H1 (cell line): ENCODE data around the gene DBH. TPM values are rescaled to one million over a fixed set of nuclear protein-coding genes. Genes with fewer than 3 reads are reported as not detected.

Experiments used
- CTCF ChIA-PET: fragments of 300-600 bp; sonication (Branson Sonifier 250); formaldehyde crosslinking; loops from one replicate; lab custom pipeline; 2021; ENCODE audit not compliant: partially characterized antibody; lab: Charles Lee
- POLR2A ChIA-PET: fragments of 300-600 bp; sonication (Branson Sonifier 250); formaldehyde crosslinking; loops from one replicate; lab custom pipeline; 2021; ENCODE audit warnings: inconsistent platforms; ENCODE audit not compliant: partially characterized antibody; lab: Charles Lee
- DNase-seq, 2 experiments: peaks; one replicate each; pipeline versions ENCODE4 v3.0.0 to v3.0.0-alpha.2; 2010 to 2022; ENCODE audit warnings: low spot score in 2 of 2, low read depth in 1 of 2, mixed read lengths in 1 of 2
- FAIRE-seq: peaks from 2 replicates; lab custom pipeline; 2011; peaks lifted over from hg19 to GRCh38; lab: Jason Lieb, UNC
- H2AFZ ChIP-seq: 2 replicates; pipeline ENCODE4 v1.8.1; 2012; ENCODE audit warnings: low read length, inconsistent platforms
- H2AK5ac ChIP-seq: 2 replicates; pipeline ENCODE4 v1.6.1; 2013; ENCODE audit warnings: low read depth, low read length
- H2BK120ac ChIP-seq: replicated peaks from 2 replicates; pipeline ENCODE3; 2013; ENCODE audit warnings: low read depth, low read length, inconsistent platforms
- H2BK12ac ChIP-seq: 2 replicates; pipeline ENCODE4 v1.6.1; 2013; ENCODE audit warnings: low read depth, low read length
- H2BK15ac ChIP-seq: 2 replicates; pipeline ENCODE4 v1.6.1; 2013; ENCODE audit warnings: low read length
- H2BK20ac ChIP-seq: 2 replicates; pipeline ENCODE4 v1.6.1; 2013; ENCODE audit warnings: low read length
- H2BK5ac ChIP-seq: 2 replicates; pipeline ENCODE4 v1.6.1; 2013; ENCODE audit warnings: low read depth, low read length
- H3K14ac ChIP-seq: 2 replicates; pipeline ENCODE4 v1.6.1; 2013; ENCODE audit warnings: inconsistent platforms; ENCODE audit not compliant: insufficient read length
- H3K18ac ChIP-seq: 2 replicates; pipeline ENCODE4 v1.6.1; 2013; ENCODE audit warnings: low read length; ENCODE audit errors: extremely low read depth
- H3K23ac ChIP-seq: 2 replicates; pipeline ENCODE4 v1.6.1; 2013; ENCODE audit warnings: inconsistent platforms; ENCODE audit not compliant: insufficient read length
- H3K23me2 ChIP-seq: 2 replicates; pipeline ENCODE4 v1.6.1; 2013; ENCODE audit warnings: low read depth, low read length
- H3K27ac ChIP-seq: 2 replicates; pipeline ENCODE4 v1.6.1; 2011; ENCODE audit warnings: low read depth, low read length, inconsistent platforms
- H3K27me3 ChIP-seq, 4 experiments: replicated peaks in 1 of 4; 1 replicate in 1 of 4; 2 replicates in 3 of 4; pipeline versions ENCODE4 v1.6.1 to v1.8.1; 2011 to 2013; ENCODE audit warnings: low read length in 3 of 4, mild to moderate bottlenecking in 3 of 4, inconsistent platforms in 2 of 4, mixed read lengths in 2 of 4, moderate library complexity in 1 of 4; ENCODE audit not compliant: control insufficient read depth in 3 of 4, insufficient read depth in 3 of 4; ENCODE audit errors: extremely low read depth in 1 of 4
- H3K36me3 ChIP-seq, 4 experiments: 2 replicates each; pipeline versions ENCODE4 v1.6.1 to v1.8.1; 2011 to 2013; ENCODE audit warnings: mild to moderate bottlenecking in 4 of 4, low read length in 3 of 4, moderate library complexity in 2 of 4, control low read depth in 1 of 4, inconsistent platforms in 1 of 4; ENCODE audit not compliant: insufficient read depth in 4 of 4, control insufficient read depth in 2 of 4
- H3K4ac ChIP-seq: replicated peaks from 2 replicates; pipeline ENCODE3; 2013; ENCODE audit warnings: low read length, low read depth, mixed read lengths, inconsistent platforms; ENCODE audit not compliant: insufficient read length
- H3K4me1 ChIP-seq, 4 experiments: replicated peaks in 1 of 4; 1 replicate in 1 of 4; 2 replicates in 3 of 4; pipeline versions ENCODE4 v1.6.1 to v1.8.1; 2011 to 2013; ENCODE audit warnings: low read length in 3 of 4, inconsistent platforms in 2 of 4, mixed read lengths in 1 of 4; ENCODE audit not compliant: insufficient read depth in 4 of 4, control insufficient read depth in 3 of 4
- H3K4me2 ChIP-seq, 2 experiments: 2 replicates each; pipeline versions ENCODE4 v1.6.1 to v1.8.1; 2011 to 2013; ENCODE audit warnings: low read depth in 2 of 2, low read length in 2 of 2, control low read depth in 1 of 2, inconsistent platforms in 1 of 2, mild to moderate bottlenecking in 1 of 2; ENCODE audit not compliant: insufficient read depth in 1 of 2
- H3K4me3 ChIP-seq, 4 experiments: fragments of 200-600, 300-600 bp in 1 of 4; sonication (generic), shearing (Covaris generic), sonication (Bioruptor Twin) in 1 of 4; 2 replicates each; pipeline versions ENCODE4 v1.5.1 to v1.8.1; 2011 to 2016; ENCODE audit warnings: low read length in 4 of 4, low read depth in 3 of 4, control low read depth in 2 of 4, inconsistent platforms in 2 of 4, mild to moderate bottlenecking in 2 of 4, mixed read lengths in 1 of 4, moderate library complexity in 1 of 4; ENCODE audit not compliant: insufficient read depth in 2 of 4; ENCODE audit errors: extremely low read depth in 1 of 4
- H3K56ac ChIP-seq: replicated peaks from 2 replicates; pipeline ENCODE3; 2013; ENCODE audit warnings: low read depth, mild to moderate bottlenecking, mixed read lengths, low read length, inconsistent platforms; ENCODE audit not compliant: insufficient read length
- H3K79me1 ChIP-seq: 2 replicates; pipeline ENCODE4 v1.6.1; 2013; ENCODE audit warnings: low read depth, low read length, control low read depth
- H3K79me2 ChIP-seq, 2 experiments: 2 replicates each; pipeline versions ENCODE4 v1.6.1 to v1.8.1; 2012 to 2013; ENCODE audit warnings: low read length in 2 of 2, mild to moderate bottlenecking in 2 of 2, inconsistent platforms in 1 of 2; ENCODE audit not compliant: insufficient read depth in 2 of 2, control insufficient read depth in 1 of 2
- H3K9ac ChIP-seq, 4 experiments: replicated peaks in 1 of 4; 1 replicate in 1 of 4; 2 replicates in 3 of 4; pipeline versions ENCODE4 v1.6.1 to v1.8.1; 2011 to 2013; ENCODE audit warnings: low read depth in 3 of 4, low read length in 3 of 4, control low read depth in 2 of 4, mild to moderate bottlenecking in 2 of 4, moderate library complexity in 2 of 4, inconsistent platforms in 1 of 4; ENCODE audit errors: extremely low read depth in 1 of 4
- H3K9me3 ChIP-seq, 2 experiments: 2 replicates each; pipeline versions ENCODE4 v1.6.1 to v1.8.1; 2012 to 2013; ENCODE audit warnings: mild to moderate bottlenecking in 2 of 2, moderate library complexity in 2 of 2, control low read depth in 1 of 2, inconsistent platforms in 1 of 2, low read depth in 1 of 2, low read length in 1 of 2, mixed read lengths in 1 of 2; ENCODE audit not compliant: insufficient read depth in 2 of 2
- H4K20me1 ChIP-seq, 2 experiments: replicated peaks in 1 of 2; 2 replicates each; pipeline versions ENCODE3 to v1.8.1; 2011 to 2013; ENCODE audit warnings: inconsistent platforms in 2 of 2, low read length in 2 of 2, mild to moderate bottlenecking in 1 of 2; ENCODE audit not compliant: insufficient read depth in 2 of 2, control insufficient read depth in 1 of 2
- H4K5ac ChIP-seq: 2 replicates; pipeline ENCODE4 v1.6.1; 2013; ENCODE audit warnings: low read length, low read depth, mixed read lengths, inconsistent platforms; ENCODE audit not compliant: insufficient read length
- H4K8ac ChIP-seq: 2 replicates; pipeline ENCODE4 v1.8.0; 2013; ENCODE audit warnings: mild to moderate bottlenecking, moderate library complexity, low read length, inconsistent platforms; ENCODE audit not compliant: insufficient read depth; ENCODE audit errors: extremely low read depth
- H4K91ac ChIP-seq: replicated peaks from 2 replicates; pipeline ENCODE3; 2013; ENCODE audit warnings: low read length, mixed read lengths, inconsistent platforms; ENCODE audit not compliant: insufficient read length
- CBX8 ChIP-seq: fragments of 300-800, 300-1000 bp; sonication (generic); IDR thresholded peaks from 2 replicates; pipeline ENCODE4 v1.7.1; 2016; ENCODE audit warnings: low read depth, low read length, borderline replicate concordance
- EZH2 ChIP-seq: fragments of 200-600 bp; sonication (generic); IDR thresholded peaks from 2 replicates; pipeline ENCODE4 v1.7.1; 2012; ENCODE audit warnings: low read depth, mild to moderate bottlenecking, moderate library complexity, low read length, inconsistent platforms; ENCODE audit not compliant: severe bottlenecking
- NANOG ChIP-seq: IDR thresholded peaks from 2 replicates; pipeline ENCODE4 v1.6.1; 2011; ENCODE audit warnings: low read length, low read depth, mild to moderate bottlenecking, inconsistent platforms; ENCODE audit not compliant: insufficient read depth, poor library complexity, severe bottlenecking
- PHF8 ChIP-seq: fragments of 200-600 bp; sonication (generic); conservative IDR thresholded peaks from 2 replicates; pipeline ENCODE4 v1.7.1; 2012; ENCODE audit warnings: low read depth, mild to moderate bottlenecking, inconsistent platforms, low read length, moderate library complexity
- RBBP5 ChIP-seq: IDR thresholded peaks from 2 replicates; pipeline ENCODE4 v1.7.1; 2012; ENCODE audit warnings: low read depth, mild to moderate bottlenecking, inconsistent platforms, low read length, moderate library complexity, borderline replicate concordance
- RXRA ChIP-seq: IDR thresholded peaks from 2 replicates; pipeline ENCODE4 v1.6.1; 2011; ENCODE audit warnings: low read depth, mild to moderate bottlenecking, low read length, moderate library complexity; ENCODE audit not compliant: insufficient read depth
- SIRT6 ChIP-seq: IDR thresholded peaks from one replicate; pipeline ENCODE4 v1.7.1; 2012; ENCODE audit warnings: low read length, inconsistent platforms
- SP2 ChIP-seq: IDR thresholded peaks from 2 replicates; pipeline ENCODE4 v1.6.1; 2012; ENCODE audit warnings: mild to moderate bottlenecking, low read length, inconsistent platforms
- TAF7 ChIP-seq: optimal IDR thresholded peaks from 2 replicates; pipeline ENCODE3; 2011; ENCODE audit warnings: low read depth, mild to moderate bottlenecking, inconsistent platforms, low read length, moderate library complexity, borderline replicate concordance
- USF2 ChIP-seq: IDR thresholded peaks from 2 replicates; pipeline ENCODE4 v1.6.1; 2011; ENCODE audit warnings: low read length, improper control_type of control experiment
- WGBS, 2 experiments: shearing (Covaris generic) in 1 of 2; methylation state at CpG; one replicate each; pipeline versions ENCODE4 v1.1.6 to v1.1.7; 2013 to 2015; ENCODE audit warnings: low lambda C conversion rate in 2 of 2, mixed read lengths in 2 of 2, inconsistent platforms in 1 of 2, low coverage in 1 of 2, missing lambda C conversion rate in 1 of 2; ENCODE audit not compliant: insufficient replicate concordance in 2 of 2, insufficient coverage in 1 of 2, insufficient read length in 1 of 2; ENCODE audit errors: extremely low coverage in 1 of 2, missing lambda C conversion rate in 1 of 2; 5-methylcytosine and 5-hydroxymethylcytosine counted together
- polyA plus RNA-seq, 7 experiments: library from polyadenylated mRNA; depleted of rRNA in 3 of 7; stranded (reverse) in 5 of 7; unstranded in 2 of 7; fragments of >200 nt in 5 of 7; fragments of 200-250 nt in 2 of 7; gene quantifications; 1 replicate in 5 of 7; 2 replicates in 1 of 7; 4 replicates in 1 of 7; pipeline versions ENCODE4 v1.2.1 to v1.2.3, GENCODE V29; 2011 to 2013; ENCODE audit warnings: missing spikeins in 2 of 7, mixed read lengths in 2 of 7
- total RNA-seq: library from RNA; stranded (reverse); fragmentation: NEBNext Ultra II Directional; extraction: Animal tissue kit (Norgen Biotek cat#: 25700); gene quantifications from 2 replicates; pipeline ENCODE4 v1.2.1, GENCODE V29; 2021

Gene DBH
- total and polyA plus RNA-seq, 2 of the 8 experiments (the other 6 are each of a cell fraction or from before 2014, with no cell fraction given): 0.18 TPM; not detected in 1

- DNase-seq (no peak), FAIRE-seq (no peak)
- H3K4me3 ChIP-seq: no peak overlapping the region
- H4K5ac ChIP-seq: no peak overlapping the region
- no peak overlapping the region for H2AK5ac ChIP-seq
- no peaks in the 10 kb centered on the region; a peak in 1 of 7 replicates for H3K4me1 ChIP-seq
- no peaks in the 10 kb centered on the region for H3K79me2 ChIP-seq
- ChIA-PET CTCF (interaction anchor here (0.7 to 2.2 kb wide), 9 partner anchors 8 to 340 kb away, joined by 3 to 5 read pairs (median 3); no protein-coding TSS in a partner anchor), POLR2A (no interaction called here)
- 89% methylated on average over 23 of the region's 24 CpGs; no CpG with 5 or more reads in 1 of the 2 experiments for WGBS, 2 experiments
- no peak overlapping the region for H2AFZ ChIP-seq
- H3K9me3 ChIP-seq: no peaks in the 10 kb centered on the region
- H3K4ac ChIP-seq: no peak overlapping the region
- no peak overlapping the region for H3K14ac ChIP-seq
- no peaks in the 10 kb centered on the region for H3K79me1 ChIP-seq
- no peaks in the 10 kb centered on the region for H4K20me1 ChIP-seq
- no peak overlapping the region for H3K27ac ChIP-seq
- no peak overlapping the region for H3K9ac ChIP-seq
- no peak overlapping the region for H3K56ac ChIP-seq
- no peak overlapping the region for H3K4me2 ChIP-seq
- H3K23me2 ChIP-seq: no peaks in the 10 kb centered on the region
- no peaks in the 10 kb centered on the region for H3K27me3 ChIP-seq
- H2BK15ac ChIP-seq: no peak overlapping the region
- H4K8ac ChIP-seq: no peak overlapping the region
- H4K91ac ChIP-seq: no peak overlapping the region
- H3K36me3 ChIP-seq: no peaks in the 10 kb centered on the region
- no peak overlapping the region for H2BK120ac ChIP-seq
- H2BK20ac ChIP-seq: no peak overlapping the region
- no peak overlapping the region; the same call in 1 of the 2 replicates for H3K18ac ChIP-seq
- H2BK12ac ChIP-seq: no peak overlapping the region
- no peak overlapping the region for H2BK5ac ChIP-seq
- H3K23ac ChIP-seq: no peak overlapping the region
- TF ChIP-seq EZH2 (no peak), RBBP5 (no peak), RXRA (no peak), TAF7 (no peak), PHF8 (no peak), CBX8 (no peak), USF2 (no peak), NANOG (no peak), SIRT6 (no peak), SP2 (no peak)
Observed at GRCh38 chr9:133686642-133687575, 50.7 kb downstream of the DBH start.
